ENCODE data around the gene FILIP1L.

The FILIP1L gene

DNA sequence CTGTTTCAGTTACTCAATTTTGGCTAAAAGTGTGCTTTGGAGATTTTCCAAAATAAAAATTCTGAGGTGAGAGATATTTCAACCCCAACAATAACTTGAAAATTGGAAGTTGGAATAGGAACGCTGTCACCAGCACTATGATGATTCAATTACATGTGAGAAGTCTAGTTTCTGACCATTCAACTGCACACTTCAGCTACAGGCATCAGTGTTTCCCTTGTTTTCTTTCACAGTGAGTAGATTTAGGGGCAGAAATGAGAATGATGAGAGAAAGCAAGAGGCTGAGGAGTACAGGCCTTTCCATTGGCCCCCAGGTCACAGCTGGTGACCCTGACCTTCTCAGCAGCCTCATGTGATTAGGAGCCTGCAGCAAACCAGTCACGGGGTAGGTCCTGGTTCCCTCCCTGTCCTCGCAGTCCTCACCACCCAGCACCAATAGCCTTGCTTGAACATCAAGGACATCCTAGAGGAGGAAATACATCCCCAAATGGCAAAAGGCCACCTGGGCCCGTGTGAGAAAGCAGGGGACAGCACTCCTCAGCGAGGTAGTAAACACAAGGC is 10.0 kb upstream of the FILIP1L start:
- DNase-seq, result no peak

DNA sequence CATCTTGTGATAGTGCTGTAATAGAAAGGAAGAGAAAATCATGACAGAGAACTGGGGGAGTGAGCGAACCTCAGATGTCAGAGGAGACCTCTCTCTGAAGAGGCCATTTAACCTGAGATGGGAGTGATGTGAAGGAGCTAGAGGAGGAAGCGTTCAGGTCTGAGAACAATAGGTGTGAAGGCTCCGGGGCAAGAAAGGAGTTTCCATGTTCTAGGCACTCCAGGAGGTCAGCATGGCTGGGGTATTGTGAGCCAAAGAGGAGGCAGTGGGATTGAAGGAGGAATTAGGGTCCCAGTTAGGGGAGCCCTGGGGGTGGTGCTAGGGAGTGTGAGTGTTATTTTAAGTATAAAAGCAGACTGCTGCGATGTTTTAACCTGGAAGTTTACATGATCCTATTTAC is 8.8 kb upstream of the FILIP1L start:
- no peak for DNase-seq

DNA sequence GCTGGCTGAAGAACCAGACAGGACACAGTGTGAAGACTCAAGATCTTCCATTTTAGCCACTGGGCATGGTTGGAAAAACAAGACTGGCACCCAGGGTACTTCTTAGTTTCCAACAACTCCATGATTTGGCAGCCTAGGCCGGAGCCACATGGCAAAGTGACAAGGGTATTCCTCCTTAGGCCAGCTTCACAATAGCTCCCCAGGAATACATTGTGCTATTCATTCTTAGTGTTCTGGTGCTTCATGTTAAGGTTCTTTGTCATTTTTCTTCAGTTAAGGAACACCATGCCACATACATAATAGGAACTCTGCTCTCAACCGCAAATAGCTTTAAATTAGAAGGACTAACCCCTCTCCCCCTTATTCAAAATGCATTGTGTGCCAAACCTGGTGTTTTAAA is 8.0 kb upstream of the FILIP1L start:
- DNase-seq, result no peak

DNA sequence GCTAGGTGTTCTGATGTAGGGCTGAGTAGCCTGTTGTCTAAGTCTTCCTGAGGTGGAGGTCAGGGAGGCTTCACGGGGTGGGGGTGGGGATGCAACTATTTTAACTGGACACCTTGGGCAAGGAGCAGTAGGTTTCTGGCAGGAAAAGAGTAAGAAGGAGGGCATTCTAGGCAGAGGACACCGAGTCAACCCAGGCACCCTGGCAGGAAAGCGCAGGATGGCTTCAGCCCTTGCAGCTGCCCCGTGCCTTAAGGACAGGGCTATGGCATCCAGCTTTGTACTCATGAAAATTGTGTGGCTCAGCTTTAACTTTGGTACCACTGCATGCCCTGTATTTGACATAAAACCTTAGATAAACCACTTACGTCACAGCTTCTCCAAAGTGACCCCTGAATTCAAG is 6.4 kb upstream of the FILIP1L start:
- no peak for DNase-seq

DNA sequence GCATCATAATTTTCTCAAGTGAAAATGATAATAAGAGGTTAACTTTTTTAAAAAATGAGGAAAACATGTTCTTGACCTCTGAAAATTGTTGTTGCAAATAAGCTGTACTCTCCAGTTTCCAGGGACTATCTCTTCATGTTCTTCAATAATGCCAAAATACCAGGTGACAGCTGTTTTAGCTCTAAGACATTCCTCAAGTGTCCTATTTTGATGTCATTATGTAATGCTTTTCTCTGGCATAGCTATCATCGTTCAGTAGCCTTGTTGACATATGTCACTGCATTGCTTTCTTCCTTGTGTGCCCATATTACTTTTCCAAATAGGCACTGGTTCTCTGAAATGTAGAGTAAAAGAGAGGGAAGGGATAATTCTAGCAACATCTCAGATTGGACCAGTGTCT is 5.7 kb upstream of the FILIP1L start:
- no peak for DNase-seq

DNA sequence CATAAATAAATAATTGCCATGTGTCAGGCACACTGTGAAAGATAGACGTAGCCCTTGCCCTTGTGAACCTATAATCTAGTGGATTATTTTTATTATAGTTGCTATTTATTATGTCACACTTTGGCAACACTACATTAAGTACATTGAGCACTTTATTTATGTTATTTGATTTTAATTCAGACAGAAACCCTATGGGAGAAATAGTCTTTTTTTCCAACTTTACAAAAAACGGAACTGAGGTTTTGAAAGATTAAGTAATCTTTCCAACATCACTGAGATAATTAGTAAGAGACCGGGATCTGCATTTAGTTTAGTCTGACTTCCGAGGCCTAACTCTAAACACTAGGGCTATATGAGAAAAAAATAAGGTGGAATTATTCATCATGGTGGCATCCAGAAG is 2.8 kb upstream of the FILIP1L start:
- no peak for DNase-seq

DNA sequence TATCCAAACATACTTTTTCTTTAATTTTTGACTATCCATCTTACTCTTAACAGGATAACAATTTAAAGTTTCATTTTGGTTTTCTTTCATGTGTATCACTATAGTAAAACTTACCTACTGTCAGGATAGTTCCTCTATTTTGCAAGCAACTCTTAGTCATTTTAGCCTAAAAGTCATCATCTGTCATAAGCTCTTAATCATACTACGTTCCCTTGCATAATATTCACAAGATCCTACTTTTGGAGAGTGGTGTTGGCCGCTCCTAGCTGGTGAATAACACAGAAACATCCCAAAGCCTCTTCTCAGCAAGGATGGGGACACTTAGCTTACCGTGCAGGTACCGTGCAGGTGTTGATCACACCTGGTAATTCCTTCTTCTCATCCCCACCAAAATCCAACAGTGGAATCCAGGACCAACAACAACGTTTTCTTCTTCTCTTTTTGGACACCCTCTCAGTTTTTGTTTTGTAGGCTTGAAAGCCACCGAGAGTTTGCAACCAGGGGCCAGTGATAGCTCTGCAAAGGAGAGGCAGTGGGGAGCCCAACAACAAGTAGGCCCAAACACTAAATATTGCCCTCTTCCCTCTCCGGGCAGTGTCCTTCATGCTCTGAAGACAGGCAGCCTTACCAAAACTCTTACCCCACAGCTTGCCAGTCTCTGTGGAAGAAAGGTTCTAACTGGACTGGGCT is 433 bp downstream of the FILIP1L start:
- no peak for DNase-seq

DNA sequence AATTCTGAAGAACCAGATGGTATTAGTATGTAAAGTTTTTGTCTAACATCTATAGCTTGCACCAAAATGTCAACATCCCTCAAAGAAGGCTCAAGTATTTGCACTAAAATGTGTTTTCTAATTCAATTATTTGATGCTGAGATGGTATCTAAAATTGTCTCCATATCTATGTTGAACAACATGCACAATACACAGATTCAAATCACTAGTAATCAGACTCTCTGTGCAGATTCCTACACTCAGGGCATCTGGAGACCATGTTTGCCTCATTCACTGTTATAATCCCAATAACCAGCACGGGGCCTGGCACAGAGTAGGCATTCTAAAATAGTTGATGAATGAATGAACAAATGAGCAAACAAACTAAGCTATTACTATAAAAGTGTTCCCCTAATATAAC is 2.6 kb downstream of the FILIP1L start:
- no peak for DNase-seq

DNA sequence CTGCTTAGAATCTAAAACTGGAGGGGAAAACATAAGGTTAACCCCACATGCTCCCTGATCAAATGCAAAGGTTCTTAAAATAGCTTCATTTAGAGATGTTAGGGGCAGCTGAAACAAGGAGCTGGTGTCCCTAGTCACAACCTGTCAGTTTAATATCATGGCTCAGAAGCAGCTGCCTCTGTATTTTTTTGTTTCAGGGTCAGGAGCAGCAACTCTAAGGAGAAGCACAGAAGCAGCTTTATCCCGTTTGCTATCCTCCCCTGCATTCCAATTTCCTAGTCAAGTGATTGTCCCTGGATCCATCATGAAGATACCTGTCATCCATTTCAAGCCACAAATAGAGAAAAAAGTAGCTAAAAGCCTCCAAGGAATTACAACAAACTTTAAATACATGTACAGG is 4.1 kb downstream of the FILIP1L start:
- no peak for DNase-seq

DNA sequence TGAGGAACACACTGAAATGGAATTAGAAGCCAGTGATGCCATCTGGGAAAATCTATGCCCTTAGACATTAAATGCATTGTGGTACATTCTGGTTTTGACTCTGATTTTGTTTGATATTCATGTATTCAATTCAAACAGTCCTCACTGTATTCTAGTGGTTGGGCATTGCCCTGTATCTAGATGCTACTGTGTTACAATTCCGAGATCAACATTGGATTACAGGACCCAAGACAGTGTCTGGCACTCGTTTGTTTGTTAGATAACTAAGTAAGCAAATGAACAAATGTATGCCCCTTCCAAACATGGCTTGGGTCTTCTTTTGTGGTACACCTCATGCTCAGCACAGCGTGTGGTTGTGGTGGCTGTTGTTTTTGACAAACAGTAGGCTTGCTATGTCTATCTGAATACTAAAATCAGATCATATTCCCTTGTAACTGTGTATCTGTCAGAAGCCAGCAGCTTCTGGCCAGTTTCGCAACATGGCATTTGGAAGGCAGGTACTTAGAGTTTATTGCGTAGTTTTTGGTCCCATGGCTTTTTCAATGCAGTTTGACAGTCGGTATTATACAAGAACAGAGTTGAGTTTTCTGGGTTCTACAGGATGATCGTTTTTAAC is 5.7 kb downstream of the FILIP1L start:
- no peak for DNase-seq

DNA sequence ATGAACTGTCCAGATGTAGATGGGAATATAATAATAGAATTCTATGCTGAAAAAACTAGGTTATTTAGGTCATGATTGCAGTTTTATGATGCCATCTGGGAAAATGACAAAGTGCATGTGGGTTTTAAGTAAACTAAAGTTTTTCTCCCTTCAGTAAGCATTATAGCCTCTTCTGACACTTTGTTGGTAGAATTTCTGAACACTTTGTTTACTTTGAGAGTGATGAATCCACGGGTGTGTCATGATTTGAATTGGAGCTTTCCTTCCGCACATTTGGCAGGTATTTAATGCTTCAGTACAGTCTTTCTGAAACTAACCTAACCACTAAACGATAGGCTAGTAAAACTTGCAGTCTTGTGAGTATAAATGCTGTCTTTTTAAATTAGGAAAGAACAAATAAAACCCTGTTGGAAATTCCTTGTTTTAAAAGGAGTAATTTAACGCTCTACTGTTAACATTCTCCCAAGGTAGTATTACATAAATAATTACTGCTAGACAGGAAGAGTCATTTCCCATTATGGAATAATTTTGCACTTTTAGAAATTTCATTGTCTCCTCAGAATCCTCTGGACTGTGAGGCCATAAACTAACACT is 7.0 kb downstream of the FILIP1L start:
- DNase-seq, result no peak

DNA sequence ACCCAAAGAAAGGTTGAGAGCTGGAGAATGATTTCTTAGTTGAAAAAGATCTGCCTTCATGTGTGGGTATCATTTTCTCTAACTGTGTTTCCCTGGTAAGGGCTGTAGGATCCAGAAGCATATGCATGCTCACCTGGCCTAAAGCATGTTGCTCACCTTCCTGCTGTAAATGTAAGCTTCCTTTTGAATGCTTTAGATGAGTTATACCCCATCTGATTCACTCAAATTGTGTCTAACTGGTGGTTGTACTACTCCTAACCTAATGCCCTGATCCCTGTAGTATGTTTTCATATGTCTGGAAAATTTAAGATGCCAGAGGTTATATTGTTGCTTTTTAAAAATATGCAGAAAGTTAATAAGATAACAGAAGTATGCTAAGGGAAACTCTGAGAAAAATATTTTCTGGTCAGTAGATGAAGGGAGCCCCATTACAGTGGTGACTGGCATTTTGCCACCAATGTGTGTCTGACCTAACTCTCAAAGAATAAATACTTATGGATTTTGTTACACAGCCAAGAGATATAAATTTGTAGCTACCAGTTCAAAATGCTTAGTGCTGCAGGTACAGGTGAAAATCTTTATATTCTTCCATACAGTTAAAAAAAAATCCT is 7.7 kb downstream of the FILIP1L start:
- DNase-seq, result no peak

DNA sequence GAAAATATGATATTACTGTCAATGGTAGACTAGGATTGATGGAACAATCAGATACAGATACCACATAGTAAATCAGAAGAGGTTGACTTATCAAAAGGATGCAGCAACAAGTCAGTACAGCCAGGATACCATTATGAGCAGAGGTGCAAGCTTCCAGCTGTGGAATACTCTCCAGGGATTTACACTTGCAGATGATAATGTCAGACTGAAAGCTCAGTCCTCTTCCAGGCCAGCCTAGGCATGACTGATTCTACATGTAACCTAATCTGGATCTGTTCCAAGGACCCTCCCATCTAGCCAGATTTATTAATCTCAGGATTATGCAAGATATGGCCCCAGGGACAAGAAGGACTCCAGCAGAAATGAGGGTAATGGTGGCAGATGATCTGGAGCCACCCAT is 8.2 kb downstream of the FILIP1L start:
- no peak for DNase-seq

DNA sequence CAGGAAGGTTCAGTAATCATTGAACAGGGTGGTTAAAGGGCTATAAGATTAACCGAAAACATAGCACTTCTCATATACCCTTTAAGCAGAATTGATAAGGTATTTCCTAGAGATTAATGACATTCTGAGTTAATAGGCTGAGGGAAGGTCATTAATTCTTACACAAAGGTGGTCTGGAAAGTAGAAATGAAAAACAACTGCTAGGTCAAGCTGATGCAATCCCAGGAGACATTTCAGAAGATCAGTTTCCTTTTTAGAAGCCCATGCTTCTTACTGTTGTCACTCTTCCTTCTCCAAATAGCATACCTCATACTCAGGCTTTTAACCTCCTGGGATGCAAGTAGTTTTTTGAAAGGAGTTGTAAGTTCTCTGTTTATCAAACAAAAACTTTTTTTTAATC is 8.8 kb downstream of the FILIP1L start:
- DNase-seq, result no peak

DNA sequence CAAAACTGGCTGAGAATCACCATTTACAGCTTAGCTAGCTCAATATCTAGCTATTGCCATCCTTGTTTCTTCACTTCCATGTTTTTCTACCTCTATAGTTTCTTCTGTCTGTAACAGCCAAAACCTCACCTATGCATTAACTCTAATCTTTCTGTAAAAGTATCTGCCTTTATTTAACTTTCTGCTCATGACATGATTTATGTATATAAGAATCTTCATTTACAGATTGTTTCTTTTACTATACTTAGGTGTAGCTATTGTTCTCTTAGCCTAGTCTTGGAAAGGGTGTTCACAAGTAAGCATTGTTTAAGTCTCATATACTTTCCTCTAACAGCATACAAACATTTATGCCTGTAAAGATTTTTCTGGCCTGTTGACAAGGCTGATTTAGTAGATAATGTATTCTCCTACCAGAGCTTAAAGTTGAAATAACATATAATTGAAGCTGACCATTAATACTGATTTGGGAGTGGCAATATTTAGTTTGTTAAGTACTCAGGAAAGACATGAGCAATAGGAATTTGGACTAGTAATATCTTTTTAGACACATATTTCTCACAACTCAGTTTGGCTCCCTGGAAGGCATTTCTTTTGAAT is 9.4 kb downstream of the FILIP1L start:
- DNase-seq, result no peak

DNA sequence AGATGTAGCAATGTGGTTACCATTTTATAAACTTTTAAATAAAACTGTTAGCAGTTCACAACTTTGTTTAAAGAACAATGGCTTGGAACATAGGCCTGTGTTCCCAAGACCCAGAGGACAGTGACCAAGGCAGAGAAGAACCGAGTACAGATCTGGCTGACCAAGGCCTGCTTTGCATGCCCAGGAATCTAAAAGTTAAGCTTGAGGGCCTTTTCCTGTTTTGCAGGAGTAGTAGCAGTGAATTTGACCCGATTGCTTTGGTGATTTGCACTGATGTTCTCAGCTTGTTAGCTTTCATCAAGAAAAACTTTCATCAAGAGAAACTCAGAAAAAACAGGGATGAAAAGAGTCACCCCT is 9.9 kb downstream of the FILIP1L start:
- no peak for DNase-seq

DNA sequence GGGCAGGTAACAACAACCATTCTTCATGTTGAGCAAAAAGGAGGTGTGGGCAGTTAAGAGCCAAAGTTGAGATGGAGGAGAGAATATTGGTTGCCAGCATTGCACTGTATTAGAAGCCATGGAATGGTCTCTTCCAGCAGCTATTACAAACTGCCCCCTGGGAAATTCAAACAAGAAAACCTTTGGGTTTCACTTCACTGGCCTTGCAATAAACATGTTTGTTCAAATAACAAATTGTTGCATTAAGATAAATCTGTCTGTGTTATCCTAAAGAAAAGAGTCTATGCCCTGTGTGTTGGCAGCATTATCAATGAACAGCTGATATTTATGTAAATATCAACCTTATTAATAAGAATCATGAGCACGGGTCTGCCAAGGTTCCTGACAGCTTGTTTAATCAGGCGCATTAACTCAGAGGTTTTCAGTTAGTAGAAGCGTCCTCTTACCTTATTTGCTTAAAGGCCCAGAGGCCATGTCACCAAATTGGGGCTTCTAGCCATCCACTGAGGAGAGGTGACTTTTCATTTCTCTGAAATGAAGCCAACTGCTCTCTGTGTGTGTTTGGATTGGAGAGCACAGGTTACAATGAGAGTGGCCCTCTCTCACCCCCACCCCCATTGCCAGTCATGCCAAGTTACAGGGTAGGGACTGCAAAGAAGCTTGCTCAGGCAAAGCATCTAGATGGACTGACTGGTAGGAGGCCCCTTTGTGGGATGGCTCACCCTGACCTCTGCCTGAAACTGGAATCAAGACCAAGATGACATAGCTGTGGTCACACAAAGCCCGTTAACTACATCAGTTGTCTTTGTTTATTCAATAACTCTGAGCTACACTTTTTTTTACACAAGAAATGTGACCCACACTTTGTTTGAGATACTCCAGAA is 10.5 kb downstream of the FILIP1L start:
- DNase-seq, result no peak

DNA sequence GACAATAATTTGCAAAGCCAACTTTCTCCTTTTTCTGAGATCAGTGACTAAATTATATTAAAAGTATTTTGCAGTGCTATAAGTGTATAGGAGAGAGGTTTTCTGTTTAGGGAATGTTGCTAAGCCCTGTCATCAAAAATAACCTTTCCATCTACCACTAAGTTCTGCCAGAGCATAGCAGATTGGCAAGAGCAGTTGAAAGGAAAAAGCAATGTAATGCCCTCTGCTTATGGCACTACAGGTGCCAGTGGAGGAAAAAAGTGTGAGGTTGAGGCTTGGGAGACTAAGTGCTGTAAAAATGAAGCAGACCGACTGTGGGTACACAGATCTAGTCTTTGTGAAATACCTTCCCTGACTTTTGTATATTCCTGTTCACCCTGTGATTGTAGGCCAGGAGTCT is 11.5 kb downstream of the FILIP1L start:
- no peak for DNase-seq

DNA sequence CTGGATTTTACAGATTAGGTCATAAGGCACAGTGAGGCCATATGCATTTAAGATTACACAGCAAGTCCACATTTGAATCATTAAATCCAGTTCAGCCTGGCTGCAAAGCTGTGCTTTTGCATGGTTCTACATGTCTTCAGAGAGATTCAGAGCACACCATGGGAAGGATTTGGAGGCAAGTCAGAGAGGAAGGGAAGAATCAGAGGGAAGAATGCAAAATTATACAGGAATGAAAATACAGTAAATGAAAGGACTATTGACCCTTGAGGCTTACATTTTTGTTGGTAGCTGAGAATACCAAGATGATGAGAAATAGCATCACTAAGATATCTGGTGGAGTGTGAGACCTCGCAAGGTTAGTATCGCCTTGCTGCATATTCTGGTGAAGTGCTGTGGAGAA is 13.9 kb downstream of the FILIP1L start:
- DNase-seq, result no peak

DNA sequence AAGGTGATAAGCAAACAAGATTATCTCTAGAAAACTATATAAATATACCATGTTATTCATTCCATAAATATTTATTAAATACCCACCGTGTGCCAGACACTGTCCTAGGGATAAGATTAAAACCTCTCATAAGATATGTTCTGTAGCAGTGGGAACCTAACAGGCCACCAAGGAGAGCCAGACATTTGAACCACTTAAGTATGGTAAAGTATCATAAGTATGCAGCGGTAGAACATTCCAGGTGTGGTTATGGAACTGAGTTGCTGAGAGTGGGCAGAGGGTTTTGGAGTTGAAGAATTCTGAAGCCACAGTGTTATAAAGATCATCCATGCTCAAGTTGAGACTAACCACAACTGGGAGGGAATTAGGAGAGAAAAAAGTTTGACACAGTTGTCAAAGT is 14.7 kb downstream of the FILIP1L start:
- DNase-seq, result no peak

DNA sequence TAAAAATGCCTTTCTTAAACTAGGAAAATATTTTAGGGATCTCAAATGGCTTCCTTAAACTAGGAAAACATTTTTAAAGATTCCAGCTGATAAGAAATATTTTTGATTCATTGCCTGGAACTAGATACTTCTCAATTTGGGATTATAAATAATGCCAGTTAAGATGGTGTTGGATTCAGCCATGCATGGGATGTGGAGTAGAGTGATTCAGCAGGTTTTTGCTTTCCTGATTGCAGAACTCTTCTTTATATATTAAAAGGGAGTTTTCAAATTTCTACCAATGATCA is 15.6 kb downstream of the FILIP1L start:
- no peak for DNase-seq

DNA sequence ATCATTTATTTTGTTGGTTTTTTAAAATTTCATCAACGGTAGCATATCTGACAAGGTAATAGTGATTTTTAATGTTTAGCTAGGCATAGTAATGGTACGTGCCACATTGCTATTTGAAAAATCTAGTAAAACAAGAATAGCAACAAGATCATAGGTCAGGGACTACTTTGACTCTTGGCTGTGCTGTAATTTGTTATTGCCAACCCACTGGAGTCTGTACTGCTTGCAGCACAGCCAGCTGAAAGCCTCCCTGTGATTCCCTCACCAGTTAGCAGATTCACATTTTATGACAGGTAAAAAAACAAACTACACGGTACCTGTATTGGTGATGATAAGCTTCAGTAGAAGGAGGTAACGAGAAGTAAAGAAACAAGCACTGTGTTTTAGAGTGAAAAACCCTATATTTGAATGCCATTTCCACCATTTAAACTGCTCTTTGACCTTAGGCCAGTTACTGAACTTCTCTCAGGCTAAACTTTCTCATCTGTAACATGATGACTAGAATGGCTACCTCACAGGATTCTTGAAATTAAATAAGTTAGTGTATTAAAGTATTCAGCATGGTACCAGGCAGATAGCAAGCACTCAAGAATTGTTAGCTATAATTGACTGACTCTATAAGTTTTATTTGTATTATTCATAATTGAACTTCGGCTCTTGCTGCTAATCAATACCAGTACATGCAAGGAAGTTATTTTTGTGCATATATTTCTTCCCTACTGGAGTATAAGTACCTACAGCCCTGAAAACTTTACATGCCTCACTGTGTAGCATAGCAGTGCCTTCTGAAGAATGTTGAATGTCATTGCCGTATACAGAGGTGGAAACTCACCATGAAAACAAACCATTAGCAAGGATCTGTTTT is 16.1 kb downstream of the FILIP1L start:
- no peak for DNase-seq
